Measurements from ENCODE around the gene PRR36. TPM values are rescaled to one million over a fixed set of nuclear protein-coding genes. Genes with fewer than 3 reads are reported as not detected.
A peak's percentile ranks its signal among the peaks of the same experiment; 100 is the strongest.

Gene PRR36
- total and polyA plus RNA-seq, 10 of the 15 experiments (the other 5 are each of a cell fraction or from before 2014, with no cell fraction given), result 0.04 TPM; not detected in 9

GRCh38 chr19:7852851-7853769 is 21.1 kb downstream of the PRR36 start:
- ChIA-PET POLR2A (interaction anchor here (0.6 to 1.0 kb wide), 3 partner anchors 50 to 206 kb away, joined by 4 to 5 read pairs (median 4); partner anchors contain the start of gene MAP2K7), RAD21 (ENCODE audit: unreplicated experiment) (interaction anchor here (0.7 to 0.9 kb wide), 2 partner anchors 50 to 68 kb away, joined by 3 to 6 read pairs; partner anchors contain the start of genes MAP2K7 and SNAPC2), SMC1A (ENCODE audit: uncharacterized antibody, unreplicated experiment) (interaction anchor here (0.8 to 1.1 kb wide), 2 partner anchors 53 to 285 kb away, joined by 3 to 4 read pairs; no protein-coding TSS in a partner anchor), CTCF (interaction anchor here (0.7 to 2.5 kb wide), 16 partner anchors 8 to 285 kb away, joined by 3 to 12 read pairs (median 4); partner anchors contain the start of genes TIMM44 and TRAPPC5)
- Histone ChIP-seq H3K4me1 (ENCODE audit: control insufficient read depth, insufficient read depth, low read length) (no peaks in the 10 kb centered on the region; the same call in 1 of the 2 replicates), H3K4me2 (ENCODE audit: control insufficient read depth, insufficient read depth) (no peak overlapping the region; the same call in 1 of the 2 replicates), H3K9ac (ENCODE audit: control insufficient read depth, insufficient read depth, low read length) (no peak overlapping the region), H3K27ac (ENCODE audit: control insufficient read depth, insufficient read depth) (no peak overlapping the region), H3K79me2 (ENCODE audit: control insufficient read depth, insufficient read depth, low read length) (no peaks in the 10 kb centered on the region), H2AFZ (ENCODE audit: control insufficient read depth, low read depth, low read length) (no peak overlapping the region; the same call in 1 of the 2 replicates), H3K4me3 (no peak overlapping the region), H3K36me3 (ENCODE audit: control insufficient read depth in 2 of 2, insufficient read depth in 2 of 2, low read length in 1 of 2) (no peaks in the 10 kb centered on the region), H3K27me3 (replicated peaks in 1 of 2; ENCODE audit: control insufficient read depth in 2 of 2, insufficient read depth in 2 of 2, low read length in 1 of 2) (no peaks in the 10 kb centered on the region), H4K20me1 (ENCODE audit: control insufficient read depth, insufficient read depth) (no peaks in the 10 kb centered on the region), H3K9me3 (replicated peaks; ENCODE audit: control insufficient read depth, insufficient read depth, low read length) (no peaks in the 10 kb centered on the region)
- intact Hi-C loops (cut with micrococcal nuclease; ENCODE audit: unreplicated experiment), result loop anchor here (1.0 kb wide), 1 partner anchor 72 kb away; no protein-coding TSS in a partner anchor
- FAIRE-seq, result no peak
- in situ Hi-C loops (cut with MboI), result no loop called here
- WGBS (ENCODE audit: insufficient coverage, insufficient replicate concordance, low lambda C conversion rate, missing lambda C conversion rate), result 31% methylated on average over 41 of the region's 45 CpGs
- ATAC-seq, result peak; percentile 99
- DNase-seq (ENCODE audit: low read depth, low spot score), result no peak
- no TSS peak for BruUV-seq (replicated peaks)
- TF ChIP-seq SMC3 (IDR thresholded peaks at IDR 0.05; ENCODE audit: borderline replicate concordance, low read length) (peak; percentile 46; the same call in 1 of the 2 replicates), ETV6 (conservative IDR thresholded peaks at IDR 0.05 in 1 of 2, IDR thresholded peaks at IDR 0.05 in 1 of 2; ENCODE audit: borderline replicate concordance in 1 of 2, low read depth in 1 of 2) (no peak), TCF12 (IDR thresholded peaks at IDR 0.05; ENCODE audit: low read depth, low read length) (peak; percentile 88), ZNF24 (IDR thresholded peaks at IDR 0.05) (no peak), CREB1 (IDR thresholded peaks at IDR 0.05; ENCODE audit: low read depth) (peak; percentile 24; the same call in 1 of the 2 replicates), REST (IDR thresholded peaks at IDR 0.05; ENCODE audit: low read depth, low read length) (no peak), JUND (IDR thresholded peaks at IDR 0.05; ENCODE audit: low read depth, low read length) (no peak), NR2F1 (conservative IDR thresholded peaks at IDR 0.05) (0 out of 2 replicates have a peak, but pooled peaks have one; percentile 25), TCF3 (IDR thresholded peaks at IDR 0.05; ENCODE audit: borderline replicate concordance, insufficient read depth, low read depth, low read length) (peak; percentile 64; the same call in 1 of the 2 replicates), PAX5 (IDR thresholded peaks at IDR 0.05; ENCODE audit: borderline replicate concordance, low read depth, low read length) (no peak), CHD2 (IDR thresholded peaks at IDR 0.05; ENCODE audit: borderline replicate concordance, low read depth, low read length) (no peak), RFX5 (IDR thresholded peaks at IDR 0.05; ENCODE audit: low read depth, low read length) (0 out of 2 replicates have a peak, but pooled peaks have one; percentile 14), IKZF1 (conservative IDR thresholded peaks at IDR 0.05) (no peak), RAD21 (IDR thresholded peaks at IDR 0.05; ENCODE audit: insufficient read depth, low read depth, low read length) (peak; percentile 67), YY1 (IDR thresholded peaks at IDR 0.05; ENCODE audit: low read depth, low read length) (0 out of 2 replicates have a peak, but pooled peaks have one; percentile 45)
- TF ChIP-seq, protein P1, sequence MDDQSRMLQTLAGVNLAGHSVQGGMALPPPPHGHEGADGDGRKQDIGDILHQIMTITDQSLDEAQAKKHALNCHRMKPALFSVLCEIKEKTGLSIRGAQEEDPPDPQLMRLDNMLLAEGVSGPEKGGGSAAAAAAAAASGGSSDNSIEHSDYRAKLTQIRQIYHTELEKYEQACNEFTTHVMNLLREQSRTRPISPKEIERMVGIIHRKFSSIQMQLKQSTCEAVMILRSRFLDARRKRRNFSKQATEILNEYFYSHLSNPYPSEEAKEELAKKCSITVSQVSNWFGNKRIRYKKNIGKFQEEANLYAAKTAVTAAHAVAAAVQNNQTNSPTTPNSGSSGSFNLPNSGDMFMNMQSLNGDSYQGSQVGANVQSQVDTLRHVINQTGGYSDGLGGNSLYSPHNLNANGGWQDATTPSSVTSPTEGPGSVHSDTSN (IDR thresholded peaks at IDR 0.05; ENCODE audit: insufficient replicate concordance, low read depth, low read length), result peak; percentile 9
